Sigmoid colon (tissue), 7 donors: ENCODE data around the gene ACOT7. TPM values are rescaled to one million over a fixed set of nuclear protein-coding genes. Genes with fewer than 3 reads are reported as not detected.
A peak's percentile ranks its signal among the peaks of the same experiment; 100 is the strongest.

Source experiments
- DNase-seq: peaks from one replicate; pipeline ENCODE4 v3.0.0-alpha.2; 2019
- H3K27ac ChIP-seq, 4 donors: fragments of 200-600 bp; sonication (generic); one replicate each; pipeline ENCODE4 v1.5.1; 2016 to 2019; ENCODE audit warnings: mild to moderate bottlenecking in 1 of 4
- H3K27me3 ChIP-seq, 3 donors: fragments of 200-600 bp; sonication (generic); one replicate each; pipeline ENCODE4 v1.5.1; 2019; ENCODE audit warnings: mild to moderate bottlenecking in 1 of 3
- H3K36me3 ChIP-seq, 4 donors: fragments of 200-600 bp; sonication (generic); one replicate each; pipeline ENCODE4 v1.5.1; 2016 to 2019
- H3K4me1 ChIP-seq, 4 donors: fragments of 200-600 bp; sonication (generic); one replicate each; pipeline ENCODE4 v1.5.1; 2017 to 2019
- H3K4me3 ChIP-seq, 4 donors: fragments of 200-600 bp; sonication (generic); one replicate each; pipeline ENCODE4 v1.5.1; 2017 to 2019; ENCODE audit warnings: mild to moderate bottlenecking in 2 of 4, moderate library complexity in 1 of 4
- H3K9me3 ChIP-seq, 4 donors: fragments of 200-600 bp in 3 of 4; sonication (generic) in 3 of 4; one replicate each; pipeline versions ENCODE4 v1.5.1 to v1.6.1; 2013 to 2019
- EP300 ChIP-seq, 4 donors: sonication (generic); formaldehyde crosslinking; IDR thresholded peaks; one replicate each; pipeline ENCODE4 v1.6.1; 2017; ENCODE audit warnings: antibody characterized with exemption in 4 of 4
- POLR2A ChIP-seq, 2 donors: fragments of 450-650 bp; IDR thresholded peaks; one replicate each; pipeline ENCODE4 v1.6.1; 2016; ENCODE audit warnings: antibody characterized with exemption in 2 of 2, mild to moderate bottlenecking in 2 of 2, moderate library complexity in 2 of 2
- POLR2AphosphoS5 ChIP-seq, 4 donors: sonication (generic); formaldehyde crosslinking; IDR thresholded peaks; one replicate each; pipeline ENCODE4 v1.6.1; 2017; ENCODE audit warnings: antibody characterized with exemption in 4 of 4
- WGBS, 2 donors: extraction: QIAGEN DNeasy Blood & Tissue Kit; methylation state at CpG; one replicate each; pipeline ENCODE4 v1.1.7; 2013; 5-methylcytosine and 5-hydroxymethylcytosine counted together
- intact Hi-C: fragments of 100-400 bp; cut with DNase I; formaldehyde crosslinking; loops from one replicate; pipeline ENCODE4 v1.15.1; 2023
- polyA plus RNA-seq, 3 donors: library from polyadenylated mRNA; stranded (reverse); fragments of 200-250 nt; gene quantifications; one replicate each; pipeline ENCODE4 v1.2.3, GENCODE V29; 2013
- total RNA-seq, 4 donors: library from RNA; depleted of rRNA; stranded (reverse); fragments of >200 nt; gene quantifications; one replicate each; pipeline ENCODE4 v1.1.0, GENCODE V29; 2016
- TF ChIP-seq, protein P1 (sequence below), 4 experiments: fragments of 450-650 bp in 3 of 4; fragments of 200-600 bp in 1 of 4; IDR thresholded peaks; one replicate each; pipeline ENCODE4 v1.5.1; 2016 to 2019; ENCODE audit warnings: antibody characterized with exemption in 4 of 4, mild to moderate bottlenecking in 3 of 4, moderate library complexity in 2 of 4
- donor health status: healthy with polysubstance abuse.
- donor health status: Bipolar disorder and iron deficiency.
- donor health status: healthy.

Gene ACOT7
- total and polyA plus RNA-seq, 7 donors = 17.9 to 81.0 (median 26.5) TPM

- Histone ChIP-seq H3K4me3 (no peak overlapping the region), H3K36me3 (no peaks in the 10 kb centered on the region), H3K27ac (no peak overlapping the region), H3K27me3 (no peaks in the 10 kb centered on the region), H3K9me3 (no peaks in the 10 kb centered on the region), H3K4me1 (peaks cover 0 to 58% (median 55%) of the 10 kb centered on the region in 4 donors)
- no peak for TF ChIP-seq EP300 (IDR thresholded peaks at IDR 0.05)
- no peak for TF ChIP-seq POLR2A (IDR thresholded peaks at IDR 0.05)
- TF ChIP-seq, protein P1, sequence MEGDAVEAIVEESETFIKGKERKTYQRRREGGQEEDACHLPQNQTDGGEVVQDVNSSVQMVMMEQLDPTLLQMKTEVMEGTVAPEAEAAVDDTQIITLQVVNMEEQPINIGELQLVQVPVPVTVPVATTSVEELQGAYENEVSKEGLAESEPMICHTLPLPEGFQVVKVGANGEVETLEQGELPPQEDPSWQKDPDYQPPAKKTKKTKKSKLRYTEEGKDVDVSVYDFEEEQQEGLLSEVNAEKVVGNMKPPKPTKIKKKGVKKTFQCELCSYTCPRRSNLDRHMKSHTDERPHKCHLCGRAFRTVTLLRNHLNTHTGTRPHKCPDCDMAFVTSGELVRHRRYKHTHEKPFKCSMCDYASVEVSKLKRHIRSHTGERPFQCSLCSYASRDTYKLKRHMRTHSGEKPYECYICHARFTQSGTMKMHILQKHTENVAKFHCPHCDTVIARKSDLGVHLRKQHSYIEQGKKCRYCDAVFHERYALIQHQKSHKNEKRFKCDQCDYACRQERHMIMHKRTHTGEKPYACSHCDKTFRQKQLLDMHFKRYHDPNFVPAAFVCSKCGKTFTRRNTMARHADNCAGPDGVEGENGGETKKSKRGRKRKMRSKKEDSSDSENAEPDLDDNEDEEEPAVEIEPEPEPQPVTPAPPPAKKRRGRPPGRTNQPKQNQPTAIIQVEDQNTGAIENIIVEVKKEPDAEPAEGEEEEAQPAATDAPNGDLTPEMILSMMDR (IDR thresholded peaks at IDR 0.05) = no peak
- no peak for TF ChIP-seq POLR2AphosphoS5 (IDR thresholded peaks at IDR 0.05)
- WGBS, 2 donors = 91 to 95% methylated on average over 11 of the region's 11 CpGs
- peak; percentile 38 for DNase-seq
- intact Hi-C loops = no loop called here
Measured at GRCh38 chr1:6355621-6356020, 37.9 kb downstream of the ACOT7 start.

GRCh38 chr1:6354659-6355317 lies 38.8 kb downstream of the ACOT7 start:
- TF ChIP-seq, protein P1 (IDR thresholded peaks at IDR 0.05) = no peak
- TF ChIP-seq EP300 (IDR thresholded peaks at IDR 0.05) (no peak), POLR2A (IDR thresholded peaks at IDR 0.05) (no peak), POLR2AphosphoS5 (IDR thresholded peaks at IDR 0.05) (no peak)
- peak overlapping the region in 1 of 4 donors; percentile 48 for H3K27ac ChIP-seq
- no peaks in the 10 kb centered on the region for H3K27me3 ChIP-seq
- H3K9me3 ChIP-seq = no peaks in the 10 kb centered on the region
- intact Hi-C loops = no loop called here
- no peak overlapping the region for H3K4me3 ChIP-seq
- 44 to 81% methylated on average over 12 of the region's 12 CpGs for WGBS, 2 donors
- peak; percentile 34 for DNase-seq
- H3K36me3 ChIP-seq = no peaks in the 10 kb centered on the region
- peaks cover 0 to 57% (median 53%) of the 10 kb centered on the region in 4 donors for H3K4me1 ChIP-seq

DNA sequence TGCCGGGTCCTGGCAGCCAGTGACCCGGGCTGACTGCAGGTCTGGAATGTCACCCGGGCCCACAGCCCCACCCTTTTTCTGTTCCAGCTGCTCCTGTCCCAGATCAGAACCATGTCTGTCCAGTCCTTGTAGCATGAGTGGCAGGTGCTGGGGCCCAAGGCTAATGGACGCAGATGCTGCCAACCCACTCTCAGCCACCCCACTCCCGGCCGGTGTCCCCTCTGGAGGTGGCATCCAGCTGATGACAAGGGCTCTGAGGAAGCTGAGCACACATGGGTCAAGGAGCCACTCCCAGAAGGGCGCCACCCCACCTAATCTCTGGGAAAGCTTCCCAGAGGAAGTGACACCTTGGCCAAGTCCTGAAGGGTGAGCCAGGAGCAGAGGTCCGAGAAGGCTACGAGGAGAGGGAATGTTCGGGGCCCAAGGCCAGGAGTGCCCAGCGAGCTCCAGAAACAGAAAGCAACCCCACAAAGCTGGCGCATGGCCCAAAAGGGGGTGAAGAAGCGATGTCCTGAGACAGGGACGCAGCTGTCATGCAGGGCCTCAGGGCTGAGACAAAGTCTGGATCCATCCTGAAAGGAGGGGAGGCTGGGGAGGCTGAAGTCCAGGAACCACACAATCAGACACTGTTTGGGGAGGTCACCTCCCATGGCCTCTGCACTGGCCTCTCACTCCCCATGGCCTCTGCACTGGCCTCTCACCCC lies 39.5 kb downstream of the ACOT7 start:
- intact Hi-C loops = no loop called here
- no peaks in the 10 kb centered on the region for H3K36me3 ChIP-seq
- DNase-seq = no peak
- no peaks in the 10 kb centered on the region for H3K9me3 ChIP-seq
- no peak for TF ChIP-seq POLR2AphosphoS5 (IDR thresholded peaks at IDR 0.05)
- TF ChIP-seq POLR2A (IDR thresholded peaks at IDR 0.05) = no peak
- H3K4me3 ChIP-seq = no peak overlapping the region
- 18 to 57% methylated on average over 14 of the region's 14 CpGs for WGBS, 2 donors
- peaks cover 0 to 50% (median 47%) of the 10 kb centered on the region in 4 donors for H3K4me1 ChIP-seq
- no peaks in the 10 kb centered on the region for H3K27me3 ChIP-seq
- peak overlapping the region in 3 of 4 donors; percentile 48 to 61 (median 52) for H3K27ac ChIP-seq

DNA sequence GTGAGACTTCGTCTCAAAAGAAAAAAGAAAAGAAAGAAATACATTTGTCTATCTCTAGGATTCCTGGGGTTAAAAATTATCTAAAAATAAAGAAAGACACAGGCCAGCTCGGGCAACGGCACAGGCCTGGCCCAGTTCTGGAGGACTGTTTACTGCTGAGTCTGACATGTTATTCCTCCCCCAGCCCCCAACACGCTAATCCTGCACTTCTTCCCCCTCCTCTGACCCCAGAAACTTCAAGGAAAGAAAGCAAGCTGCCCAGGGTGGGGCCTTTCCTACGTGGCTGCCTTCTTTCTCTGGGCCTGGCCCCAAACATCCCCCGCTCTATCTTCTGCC lies 40.0 kb downstream of the ACOT7 start:
- no peaks in the 10 kb centered on the region for H3K9me3 ChIP-seq
- no peak overlapping the region for H3K4me3 ChIP-seq
- H3K4me1 ChIP-seq = peaks cover 0 to 45% (median 41%) of the 10 kb centered on the region in 4 donors
- H3K27ac ChIP-seq = peak overlapping the region in 3 of 4 donors; percentile 48 to 61 (median 52)
- no peaks in the 10 kb centered on the region for H3K27me3 ChIP-seq
- DNase-seq = no peak
- no peaks in the 10 kb centered on the region for H3K36me3 ChIP-seq
- TF ChIP-seq EP300 (IDR thresholded peaks at IDR 0.05) (no peak), POLR2AphosphoS5 (IDR thresholded peaks at IDR 0.05) (no peak), POLR2A (IDR thresholded peaks at IDR 0.05) (no peak)
- TF ChIP-seq, protein P1 (IDR thresholded peaks at IDR 0.05) = no peak
- intact Hi-C loops = no loop called here
- 16 to 55% methylated on average over 6 of the region's 6 CpGs for WGBS, 2 donors

GRCh38 chr1:6352138-6352563 lies 41.4 kb downstream of the ACOT7 start:
- H3K27me3 ChIP-seq = no peaks in the 10 kb centered on the region
- DNase-seq = no peak
- WGBS, 2 donors = 20 to 68% methylated on average over 3 of the region's 3 CpGs
- TF ChIP-seq EP300 (IDR thresholded peaks at IDR 0.05) (no peak), POLR2A (IDR thresholded peaks at IDR 0.05) (no peak), POLR2AphosphoS5 (IDR thresholded peaks at IDR 0.05) (no peak)
- H3K36me3 ChIP-seq = no peaks in the 10 kb centered on the region
- intact Hi-C loops = no loop called here
- H3K4me1 ChIP-seq = peaks cover 0 to 41% (median 35%) of the 10 kb centered on the region in 4 donors
- H3K4me3 ChIP-seq = no peak overlapping the region
- H3K27ac ChIP-seq = no peak overlapping the region
- H3K9me3 ChIP-seq = no peaks in the 10 kb centered on the region
